HG03039 (cell line): ENCODE data around the gene PAPOLG.

Experiments used
- ATAC-seq: cut with Tn5 transposase; IDR thresholded peaks from one replicate; pipeline ENCODE4 v1.9.1; 2021; ENCODE audit warnings: mild to moderate bottlenecking, moderate library complexity; ENCODE audit not compliant: unreplicated experiment

PAPOLG gene

DNA sequence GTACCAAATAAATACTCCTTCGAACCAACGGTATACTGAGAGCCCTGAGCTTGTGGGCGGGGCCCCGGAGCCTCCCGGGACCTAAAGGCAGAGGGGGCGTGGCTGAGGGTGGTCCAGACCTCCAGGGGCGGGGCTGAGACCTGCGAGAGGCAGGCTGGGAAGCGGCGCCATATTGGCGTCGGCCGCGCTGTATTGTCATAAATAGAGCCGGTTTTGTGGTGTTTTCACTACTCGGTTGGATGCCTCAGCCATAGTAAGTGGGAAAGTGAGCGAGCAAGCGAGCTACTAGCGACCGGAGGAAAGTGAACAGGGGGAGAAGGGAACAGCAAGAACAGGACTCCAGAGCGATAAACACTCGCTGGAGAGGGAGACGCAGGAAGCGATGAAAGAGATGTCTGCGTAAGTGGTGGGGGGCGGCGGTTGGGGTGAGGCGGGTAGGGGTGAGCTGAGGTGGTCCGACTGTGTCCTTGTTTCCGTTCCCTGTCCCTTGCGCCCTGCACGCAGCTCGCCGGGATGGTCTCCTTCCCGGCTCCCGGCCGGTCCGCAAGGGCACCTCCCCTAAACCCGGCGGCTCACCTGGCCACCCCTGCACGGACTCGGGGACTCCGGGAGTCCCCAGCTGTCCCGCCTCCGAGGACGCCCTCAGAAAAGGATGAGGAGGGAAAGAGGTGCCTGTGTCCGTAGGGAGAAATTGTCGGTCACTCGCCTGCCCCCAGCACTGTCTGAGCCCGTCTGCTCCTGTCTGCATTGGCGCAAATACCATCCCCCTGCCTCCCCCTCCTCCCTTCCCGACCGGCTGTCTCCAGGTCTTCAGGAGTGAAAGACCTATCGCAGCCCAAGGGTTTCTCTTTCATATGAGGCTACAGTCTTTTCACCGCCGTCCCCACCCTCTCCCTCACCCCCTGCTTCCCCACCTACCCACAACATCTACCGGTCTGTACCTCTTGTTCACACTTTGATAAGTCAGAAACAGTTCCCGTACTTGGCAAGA, at the start of gene PAPOLG:
Gene PAPOLG (plus strand): TSS at position 172 of the 991 bp plus-strand sequence. CDS start 211 bp downstream, at position 383.
- peak; percentile 98 for ATAC-seq

GRCh38 chr2:60707750-60708371, 48.2 kb upstream of the PAPOLG start:
- ATAC-seq, result no peak

GRCh38 chr2:60708630-60709320, 47.3 kb upstream of the PAPOLG start:
- no peak for ATAC-seq

- no peak for ATAC-seq
Measured at GRCh38 chr2:60710707-60711106, 45.4 kb upstream of the PAPOLG start.

DNA sequence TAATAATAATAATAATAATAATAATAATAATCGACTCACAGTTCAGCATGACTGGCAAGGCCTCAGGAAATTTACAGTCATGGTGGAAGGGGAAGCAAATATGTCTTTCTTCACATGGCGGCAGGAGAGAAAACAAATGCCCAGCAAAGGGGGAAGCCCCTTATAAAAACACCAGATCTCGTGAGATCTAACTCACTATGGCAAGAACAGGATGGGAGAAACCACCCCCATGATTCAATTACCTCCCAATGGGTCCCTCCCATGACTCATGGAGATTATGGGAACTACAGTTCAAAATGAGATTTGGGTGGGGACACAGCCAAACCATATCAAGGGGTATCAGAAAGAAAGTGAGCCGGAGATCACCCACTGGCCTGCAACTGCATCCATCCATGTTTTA, 40.5 kb upstream of the PAPOLG start:
- no peak for ATAC-seq

- no peak for ATAC-seq
Measured at GRCh38 chr2:60717691-60718090, 38.4 kb upstream of the PAPOLG start.

DNA sequence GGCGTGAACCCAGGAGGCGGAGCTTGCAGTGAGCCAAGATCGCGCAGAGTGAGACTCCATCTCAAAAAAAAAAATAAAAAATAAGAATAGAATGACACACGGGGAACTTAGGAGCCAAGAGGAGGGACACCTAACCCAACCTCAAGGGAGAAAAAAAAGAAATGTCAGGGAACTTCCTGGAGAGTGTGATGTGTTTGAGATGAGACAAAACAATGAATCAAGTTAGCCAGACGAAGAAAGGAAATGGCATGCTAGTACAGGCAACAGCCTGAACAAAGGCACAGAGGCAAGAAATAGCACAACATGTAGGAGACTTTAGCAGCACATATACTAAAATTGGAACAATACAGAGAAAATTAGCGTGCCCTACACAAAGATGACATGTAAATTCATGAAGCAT, 36.7 kb upstream of the PAPOLG start:
- ATAC-seq, result no peak

DNA sequence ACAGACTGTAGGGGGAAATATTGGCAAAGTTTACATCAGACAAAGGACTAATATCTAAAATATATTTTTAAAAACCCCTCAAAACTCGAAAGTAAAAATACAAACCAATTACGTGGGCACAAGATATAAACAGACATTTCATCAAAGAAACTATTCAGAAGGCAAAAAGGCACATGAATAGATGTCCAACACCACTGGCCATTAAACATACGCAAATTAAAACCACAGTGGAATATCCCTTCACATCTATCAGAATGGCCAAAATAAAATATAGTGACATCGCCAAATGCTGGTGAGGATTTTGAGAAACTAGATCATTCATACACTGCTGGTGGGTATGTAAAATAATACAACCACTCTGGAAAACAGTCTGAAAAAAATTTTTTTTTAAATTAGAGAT, 30.6 kb upstream of the PAPOLG start:
- no peak for ATAC-seq

DNA sequence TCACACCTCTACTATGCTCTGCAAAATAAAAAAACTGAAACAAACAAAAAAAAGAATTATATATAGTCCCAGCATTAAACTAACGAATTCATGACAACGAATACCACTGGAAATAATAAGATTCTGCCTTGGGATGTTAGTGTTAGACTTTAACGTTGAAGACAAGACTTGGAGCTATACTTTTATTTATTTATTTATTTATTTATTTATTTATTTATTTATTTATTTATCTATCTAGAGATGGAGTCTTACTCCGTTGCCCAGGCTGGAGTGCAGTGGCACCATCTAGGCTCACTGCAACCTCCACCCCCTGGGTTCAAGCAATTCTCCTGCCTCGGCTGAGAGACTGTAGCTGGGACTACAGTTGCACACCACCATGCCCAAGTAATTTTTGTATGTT, 27.2 kb upstream of the PAPOLG start:
- no peak for ATAC-seq

GRCh38 chr2:60735496-60736250, 20.4 kb upstream of the PAPOLG start:
- ATAC-seq, result no peak

GRCh38 chr2:60738679-60739078, 17.4 kb upstream of the PAPOLG start:
- no peak for ATAC-seq

- ATAC-seq, result no peak
Measured at GRCh38 chr2:60739156-60739555, 16.9 kb upstream of the PAPOLG start.

DNA sequence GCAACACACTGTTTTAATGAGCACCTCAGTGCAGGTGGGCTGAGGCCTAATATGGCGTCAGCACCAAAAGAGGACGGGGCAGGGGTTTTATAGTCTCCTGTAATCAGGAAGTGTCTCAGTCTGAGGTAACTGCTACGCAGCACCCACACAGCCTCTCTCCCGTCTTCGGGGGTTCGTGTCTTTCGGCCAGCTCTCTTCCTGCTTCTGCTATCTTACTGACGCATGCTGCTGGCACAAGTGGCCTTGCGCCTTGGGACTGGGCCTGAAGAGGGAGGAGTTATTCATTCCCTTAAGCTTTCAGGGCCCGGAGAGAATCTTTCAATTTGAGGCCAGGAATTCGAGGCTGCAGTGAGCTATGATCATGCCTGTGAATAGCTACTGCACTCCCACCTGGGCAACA, 14.5 kb upstream of the PAPOLG start:
- no peak for ATAC-seq

DNA sequence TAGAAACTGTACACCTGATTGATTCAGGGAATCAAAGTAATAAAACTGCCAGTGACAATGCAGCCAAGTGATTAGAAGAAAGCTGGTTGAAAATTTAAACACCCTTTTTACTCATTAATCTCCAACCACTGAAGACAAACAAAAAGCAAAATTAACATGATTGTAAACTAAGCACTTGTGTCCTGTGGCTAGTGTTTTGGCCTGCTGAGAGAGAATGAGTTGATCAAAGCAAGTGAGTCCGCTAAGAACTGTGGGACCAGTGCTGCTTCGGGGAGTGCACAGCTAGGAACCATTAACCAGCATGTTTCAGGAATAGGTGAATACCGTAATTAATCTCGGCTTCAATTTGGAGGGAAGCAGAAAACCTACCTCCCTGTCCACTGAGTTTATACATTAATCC, 13.6 kb upstream of the PAPOLG start:
- no peak for ATAC-seq

DNA sequence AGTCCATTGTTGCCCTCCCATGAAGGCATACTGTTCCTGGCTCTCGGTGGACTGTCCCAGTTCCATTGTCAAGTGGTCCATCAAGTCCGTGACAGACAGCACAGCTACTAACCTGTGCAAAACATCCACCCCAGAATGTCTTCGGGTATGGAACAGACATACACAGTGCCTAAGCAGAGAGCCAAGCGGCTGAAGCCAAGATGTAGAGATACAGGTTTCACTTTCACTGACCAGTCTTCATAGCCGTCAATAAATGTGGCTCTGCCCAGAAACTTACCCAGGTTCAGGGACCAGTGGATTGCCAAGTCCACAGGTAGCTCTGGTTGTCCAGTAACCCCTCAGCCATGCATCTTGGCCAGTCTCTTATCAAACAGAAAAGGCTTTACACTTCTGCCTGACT, 10.7 kb upstream of the PAPOLG start:
- ATAC-seq, result no peak

GRCh38 chr2:60745761-60746160, 10.3 kb upstream of the PAPOLG start:
- ATAC-seq, result no peak

GRCh38 chr2:60746318-60746717, 9.8 kb upstream of the PAPOLG start:
- no peak for ATAC-seq

GRCh38 chr2:60759654-60760053, 3.6 kb downstream of the PAPOLG start:
- ATAC-seq, result no peak

- ATAC-seq, result no peak
Measured at GRCh38 chr2:60764736-60765534, 8.9 kb downstream of the PAPOLG start.

- ATAC-seq, result no peak
Measured at GRCh38 chr2:60766283-60766682, 10.2 kb downstream of the PAPOLG start.
